ENCODE data around the gene OSBPL10.

- TF ChIP-seq CTCF (IDR thresholded peaks at IDR 0.05; ENCODE audit: low read depth, low read length), result no peak
- TF ChIP-seq EZH2phosphoT487 (IDR thresholded peaks at IDR 0.05; ENCODE audit: low read depth), result no peak
These were observed 284.1 kb downstream of the OSBPL10 start for GRCh38 chr3:31696815-31697548.
